Vagina (tissue), 2 donors: ENCODE data around the gene PLEKHM1.

ENCODE experiments used
- CTCF ChIP-seq, 3 experiments: fragments of 450-650 bp in 2 of 3; fragments of 200-600 bp in 1 of 3; sonication (generic) in 1 of 3; IDR thresholded peaks; one replicate each; pipeline ENCODE4 v1.5.1; 2017 to 2019; ENCODE audit warnings: antibody characterized with exemption in 3 of 3, mild to moderate bottlenecking in 2 of 3, moderate library complexity in 2 of 3
- POLR2A ChIP-seq, 2 donors: fragments of 450-650 bp; IDR thresholded peaks; one replicate each; pipeline ENCODE4 v1.6.1; 2017; ENCODE audit warnings: antibody characterized with exemption in 2 of 2, mild to moderate bottlenecking in 2 of 2, moderate library complexity in 2 of 2
- POLR2AphosphoS5 ChIP-seq, 2 donors: sonication (generic); formaldehyde crosslinking; IDR thresholded peaks; one replicate each; pipeline ENCODE4 v1.9.0; 2017; ENCODE audit warnings: antibody characterized with exemption in 2 of 2, mild to moderate bottlenecking in 2 of 2, low read depth in 1 of 2; ENCODE audit not compliant: insufficient read depth in 1 of 2

- TF ChIP-seq CTCF (IDR thresholded peaks at IDR 0.05) (no peak), POLR2A (IDR thresholded peaks at IDR 0.05) (no peak), POLR2AphosphoS5 (IDR thresholded peaks at IDR 0.05; ENCODE audit: insufficient read depth in 1 of 2, low read depth in 1 of 2) (no peak)
Observed at GRCh38 chr17:45405250-45406086, 85.1 kb downstream of the PLEKHM1 start.
